Stimulated activated CD4-positive, alpha-beta T cell treated with anti-CD3 and anti-CD28 coated beads, TNF-alpha, amount 100 ng/mL, for 1 hour (primary cell): Measurements from ENCODE around the gene ANXA2.

Source experiments
- DNase-seq, 3 donors: peaks; one replicate each; pipeline ENCODE4 v3.0.0-alpha.2; 2020; ENCODE audit warnings: low read depth in 3 of 3, low spot score in 1 of 3

ANXA2 gene

DNA sequence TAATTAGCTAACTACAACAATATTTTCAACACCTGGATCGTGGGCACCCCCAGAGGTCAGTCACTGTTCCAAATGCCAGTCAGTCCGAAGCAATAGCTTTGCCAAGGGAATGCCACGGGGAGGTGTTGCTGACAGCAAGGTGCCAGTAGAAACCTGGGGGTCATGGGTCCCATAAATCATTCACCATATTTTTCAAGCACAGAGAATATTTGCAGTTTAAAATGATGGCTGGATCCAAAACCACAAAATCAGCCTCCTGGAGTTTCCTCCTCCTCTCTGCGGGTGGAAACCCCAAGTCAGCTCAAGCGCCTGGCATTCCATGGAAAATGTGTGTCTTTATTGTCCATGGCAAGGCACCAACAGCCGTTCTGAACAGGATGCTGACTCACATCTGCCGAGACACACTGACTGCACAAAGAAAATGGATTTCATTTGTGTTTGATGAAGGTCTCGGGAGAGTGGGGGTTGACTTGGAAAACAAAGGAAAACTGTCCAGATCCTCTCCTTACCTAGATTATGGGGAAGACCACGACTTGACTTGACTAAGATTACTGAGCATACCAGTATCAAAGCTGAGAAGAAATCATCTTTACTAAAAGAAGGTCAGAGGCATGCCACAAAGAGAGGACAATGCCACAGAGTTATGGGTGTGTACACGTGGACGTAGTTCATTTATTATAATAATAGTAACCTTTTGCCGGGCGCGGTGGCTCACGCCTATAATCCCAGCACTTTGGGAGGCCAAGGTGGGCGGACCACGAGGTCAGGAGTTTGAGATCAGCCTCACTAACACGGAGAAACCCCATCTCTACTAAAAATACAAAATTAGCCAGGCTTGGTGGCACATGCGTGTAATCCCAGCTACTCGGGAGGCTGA lies 26.4 kb downstream of the ANXA2 start:
- no peak for DNase-seq

- DNase-seq = no peak
Measured at GRCh38 chr15:60370869-60371136, 27.0 kb downstream of the ANXA2 start.

DNA sequence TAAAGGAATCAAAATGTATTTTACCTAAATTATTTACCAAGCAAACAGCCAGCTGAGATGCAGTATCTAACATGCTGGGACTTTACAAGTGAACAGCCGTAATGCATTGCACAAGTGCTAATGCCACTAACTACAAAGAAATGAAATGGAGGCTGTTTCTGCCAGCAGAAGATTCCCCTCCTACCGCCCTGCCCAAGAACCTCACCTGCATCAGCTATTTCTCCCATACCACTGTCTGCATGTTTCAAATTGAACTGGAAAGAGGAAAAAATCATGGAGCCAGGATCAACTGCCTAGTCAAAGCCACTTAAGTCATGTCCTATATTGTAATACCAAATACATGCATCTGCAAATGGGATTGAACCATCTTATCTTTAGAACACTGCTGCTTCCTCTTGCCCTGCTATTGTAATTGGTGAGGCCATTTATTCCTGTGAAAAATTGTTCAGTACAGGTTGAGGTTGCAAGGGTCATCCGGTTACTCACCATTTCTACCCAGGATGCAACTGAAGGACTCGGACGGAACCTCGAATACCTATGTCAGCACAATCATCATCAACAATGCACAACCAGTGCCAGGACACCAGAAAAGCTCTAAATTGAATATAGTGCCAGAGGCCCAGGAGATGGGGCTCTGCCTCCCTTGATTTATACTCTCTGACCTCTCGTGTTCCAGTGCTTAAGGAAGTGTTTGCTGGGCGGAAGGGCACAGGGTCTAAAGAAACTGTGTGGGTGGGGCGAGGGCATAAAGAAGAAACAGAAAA lies 27.5 kb downstream of the ANXA2 start:
- no peak for DNase-seq

- DNase-seq = no peak
Measured at GRCh38 chr15:60369696-60370095, 28.1 kb downstream of the ANXA2 start.

DNA sequence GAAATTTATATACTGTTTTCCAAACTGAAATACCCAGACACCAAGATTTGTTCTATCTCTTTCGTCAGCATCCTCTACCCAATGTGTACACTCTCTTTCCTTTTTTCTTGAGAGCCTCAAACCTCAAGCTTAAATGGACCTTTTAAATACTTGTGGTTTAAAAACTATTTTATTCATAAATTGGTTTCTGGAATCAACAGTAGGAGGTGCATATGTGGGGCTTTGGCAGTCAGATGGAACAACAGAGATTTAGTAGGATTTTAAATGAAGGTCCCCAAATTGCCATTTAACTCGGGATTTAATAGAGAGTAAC lies 33.2 kb downstream of the ANXA2 start:
- DNase-seq = no peak

- no peak for DNase-seq
Measured at GRCh38 chr15:60363903-60364611, 33.7 kb downstream of the ANXA2 start.

DNA sequence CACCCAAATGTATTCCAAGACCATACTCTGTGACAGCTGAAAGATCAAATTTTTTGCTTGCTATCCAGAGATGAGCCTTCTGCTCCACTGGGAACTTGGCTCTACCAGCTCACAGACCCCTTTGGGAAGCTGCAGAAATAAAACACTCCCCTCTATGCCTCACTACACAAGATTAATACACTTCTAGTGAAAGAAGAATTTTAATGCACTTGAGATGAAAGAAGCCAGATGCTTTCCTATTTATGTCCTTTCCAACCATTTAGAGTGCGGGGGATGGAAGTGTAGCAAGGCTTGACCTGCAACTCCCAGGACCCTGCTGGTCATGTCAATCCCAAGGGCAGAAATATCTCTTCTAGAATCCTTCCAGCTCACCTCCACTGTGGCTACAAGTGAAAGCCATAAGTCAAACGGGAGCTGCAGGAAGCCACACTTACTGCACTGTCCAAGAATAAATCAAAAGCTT lies 34.7 kb downstream of the ANXA2 start:
- DNase-seq = no peak

- no peak for DNase-seq
Measured at GRCh38 chr15:60362321-60363086, 35.3 kb downstream of the ANXA2 start.

DNA sequence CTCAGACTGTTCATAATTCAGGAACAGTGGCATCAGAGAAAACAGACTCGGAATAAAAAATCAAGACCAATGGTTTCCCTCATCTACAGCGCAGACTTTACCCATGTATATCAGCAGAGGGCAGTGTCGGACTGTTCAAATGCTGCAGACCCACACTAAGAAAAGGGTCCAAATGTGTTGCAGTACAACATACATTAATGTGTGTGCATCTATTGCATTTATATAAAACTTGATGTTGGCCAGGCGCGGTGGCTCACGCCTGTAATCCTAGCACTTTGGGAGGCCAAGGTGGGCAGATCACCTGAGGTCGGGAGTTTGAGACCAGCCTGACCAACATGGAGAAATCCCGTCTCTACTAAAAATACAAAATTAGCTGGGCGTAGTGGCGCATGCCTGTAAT lies 38.0 kb downstream of the ANXA2 start:
- DNase-seq = peak in 1 of 3 donors; percentile 5

- no peak for DNase-seq
Measured at GRCh38 chr15:60358935-60359682, 38.7 kb downstream of the ANXA2 start.

DNA sequence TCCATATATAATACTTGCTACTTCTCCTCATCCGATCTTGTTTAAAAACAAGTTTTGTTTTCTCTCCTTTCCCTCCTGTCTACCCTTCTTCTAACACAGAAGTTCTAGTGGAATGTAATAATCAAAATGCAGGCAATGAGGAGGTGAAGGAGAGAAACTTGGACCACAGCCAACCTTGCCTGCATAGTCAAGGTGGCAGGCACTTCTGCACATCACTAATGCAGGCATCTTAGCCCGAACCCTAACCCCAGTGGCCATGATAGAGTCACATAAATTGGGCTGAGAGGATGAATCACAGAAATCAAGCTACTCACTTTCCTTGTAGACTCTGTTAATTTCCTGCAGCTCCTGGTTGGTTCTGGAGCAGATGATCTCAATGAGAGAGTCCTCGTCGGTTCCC lies 41.0 kb downstream of the ANXA2 start:
- DNase-seq = no peak

DNA sequence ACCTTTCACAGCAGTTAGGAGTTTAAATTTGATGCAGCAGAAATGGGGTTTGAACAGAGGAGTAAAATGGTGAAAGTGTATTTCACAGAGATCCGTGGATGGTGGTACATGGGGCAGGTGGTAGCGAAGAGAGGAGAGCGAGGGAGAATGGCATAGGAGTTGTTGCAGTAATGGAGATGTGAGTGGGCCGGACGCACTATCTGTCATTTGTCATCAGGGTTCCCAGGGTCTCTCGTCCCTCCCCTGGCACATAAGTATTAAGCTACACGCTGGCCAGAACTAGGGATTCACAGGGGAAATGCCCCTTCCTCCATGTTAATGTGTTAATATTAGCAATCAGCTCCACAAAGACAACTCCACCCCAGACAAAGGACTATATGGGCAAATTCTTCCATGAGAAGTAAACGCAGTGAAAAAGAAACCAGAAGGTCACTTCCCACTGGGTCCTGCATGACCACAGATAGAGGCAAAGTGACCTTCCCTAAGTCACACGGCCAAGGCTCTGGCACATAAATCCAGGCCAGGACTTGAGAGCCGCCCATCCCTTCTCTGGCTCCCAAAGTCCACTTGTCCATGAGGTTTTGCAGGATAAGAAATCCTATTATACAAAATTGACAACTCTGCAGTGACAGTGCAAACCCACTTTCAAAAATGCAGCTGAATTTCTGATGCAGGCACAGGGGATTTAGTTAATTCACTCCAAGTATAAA lies 42.5 kb downstream of the ANXA2 start:
- no peak for DNase-seq

GRCh38 chr15:60353245-60353920 lies 44.4 kb downstream of the ANXA2 start:
- DNase-seq = no peak

- no peak for DNase-seq
Measured at GRCh38 chr15:60352525-60352924, 45.3 kb downstream of the ANXA2 start.

DNA sequence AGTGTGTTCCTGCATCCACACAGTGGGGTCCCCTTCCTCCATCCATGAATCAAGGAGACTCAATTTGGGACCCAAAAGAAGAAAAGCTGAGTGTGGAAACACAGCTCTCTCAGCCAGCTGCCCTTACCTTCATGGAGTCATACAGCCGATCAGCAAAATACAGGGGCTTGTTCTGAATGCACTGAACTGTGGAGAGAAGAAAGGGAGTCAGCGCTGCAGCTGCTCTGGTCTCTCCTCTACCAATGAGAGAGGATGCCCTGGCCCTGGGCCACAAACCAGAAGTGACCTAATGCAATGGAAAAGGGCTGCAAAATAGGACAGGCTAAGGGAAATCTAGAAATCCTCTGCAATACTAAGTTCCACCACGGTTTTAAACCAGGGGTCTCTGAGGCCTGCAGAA lies 46.7 kb downstream of the ANXA2 start:
- no peak for DNase-seq

DNA sequence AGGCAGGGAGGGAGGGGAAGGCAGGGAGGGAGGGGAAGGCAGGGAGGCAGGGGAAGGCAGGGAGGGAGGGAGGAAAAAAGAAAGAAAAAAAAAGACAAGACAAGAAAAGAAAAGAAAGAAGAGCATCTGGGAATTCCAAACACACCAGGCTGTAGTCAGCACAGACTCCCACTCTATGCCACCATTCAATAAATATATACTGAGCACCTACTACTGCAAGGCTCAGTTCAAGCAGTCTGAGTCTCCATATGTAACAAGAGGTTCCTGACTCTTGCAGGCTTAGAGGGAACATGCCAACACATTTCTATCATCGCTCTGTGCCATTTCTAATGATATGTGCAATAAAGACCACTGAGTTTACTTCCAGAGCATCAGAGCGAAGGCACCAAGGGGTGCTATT lies 47.7 kb downstream of the ANXA2 start:
- no peak for DNase-seq

DNA sequence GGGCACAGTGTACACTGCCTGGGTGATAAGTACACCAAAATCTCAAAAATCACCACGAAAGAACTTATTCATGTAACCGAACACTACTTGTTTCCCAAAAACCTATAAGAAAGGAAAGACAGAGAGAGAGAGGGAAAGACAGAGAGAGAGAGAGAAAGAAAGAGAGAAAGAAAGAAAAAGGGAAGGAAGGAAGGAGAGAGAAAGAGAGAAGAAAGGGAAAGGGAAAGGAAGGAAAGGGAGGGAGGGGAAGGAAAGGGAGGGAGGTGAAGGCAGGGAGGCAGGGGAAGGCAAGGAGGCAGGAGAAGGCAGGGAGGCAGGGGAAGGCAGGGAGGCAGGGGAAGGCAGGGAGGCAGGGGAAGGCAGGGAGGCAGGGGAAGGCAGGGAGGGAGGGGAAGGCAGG lies 48.2 kb downstream of the ANXA2 start:
- DNase-seq = no peak

DNA sequence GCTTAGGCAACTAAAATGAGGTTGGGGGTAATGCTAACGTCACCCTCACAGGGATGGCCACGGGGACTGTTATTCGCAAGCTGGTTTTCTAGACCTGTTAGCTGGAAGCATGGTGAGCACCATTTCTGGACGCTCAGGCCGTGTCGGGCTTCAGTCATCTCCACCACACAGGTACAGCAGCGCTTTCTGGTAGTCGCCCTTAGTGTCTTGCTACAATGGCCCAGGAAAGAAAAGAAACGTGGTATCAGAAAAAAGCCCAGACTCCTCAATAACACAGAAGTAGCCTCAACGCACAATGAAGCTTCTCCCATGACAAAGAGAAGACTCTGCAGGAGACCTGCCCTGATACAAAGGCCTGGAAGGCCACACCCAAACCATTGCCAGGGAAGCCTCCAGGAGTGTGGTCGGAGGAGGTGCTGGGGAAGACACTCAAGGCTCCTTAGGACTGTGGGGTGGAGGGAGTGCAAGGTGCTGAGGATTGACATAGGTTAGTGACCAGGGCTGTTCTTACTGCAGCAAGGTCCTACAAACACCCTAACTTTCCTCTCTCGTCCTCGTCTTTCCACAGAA lies 50.2 kb downstream of the ANXA2 start:
- DNase-seq = no peak

- no peak for DNase-seq
Measured at GRCh38 chr15:60346653-60347052, 51.1 kb downstream of the ANXA2 start.
